Spleen (tissue), 7 donors: ENCODE measurements around the gene STX12.

ENCODE experiments used
- CTCF ChIP-seq, 11 experiments: fragments of 200-600 bp in 7 of 11; fragments of 450-650 bp in 4 of 11; sonication (generic) in 4 of 11; IDR thresholded peaks in 8 of 11; conservative IDR thresholded peaks in 3 of 11; 1 replicate in 7 of 11; 2 replicates in 4 of 11; pipeline versions ENCODE4 v1.4.0 to v1.8.0; 2016 to 2021; ENCODE audit warnings: antibody characterized with exemption in 11 of 11, inconsistent platforms in 4 of 11, mild to moderate bottlenecking in 1 of 11
- POLR2A ChIP-seq, 3 donors: fragments of 450-650 bp; IDR thresholded peaks; one replicate each; pipeline ENCODE4 v1.5.1; 2017; ENCODE audit warnings: antibody characterized with exemption in 3 of 3, mild to moderate bottlenecking in 1 of 3
- POLR2AphosphoS5 ChIP-seq, 3 donors: sonication (generic); formaldehyde crosslinking; IDR thresholded peaks; one replicate each; pipeline ENCODE4 v1.5.1; 2017; ENCODE audit warnings: antibody characterized with exemption in 3 of 3
- donor health status: DM: no; HTN: no; CAD: no; lungs with moderate emphysema.
- donor health status: DM: no; HTN: no; CAD: no.
- donor health status: DM: no; HTN: no; CAD: no.

GRCh38 chr1:27833470-27833869, 60.5 kb downstream of the STX12 start:
- TF ChIP-seq CTCF (IDR thresholded peaks at IDR 0.05 in 8 of 11, conservative IDR thresholded peaks at IDR 0.05 in 3 of 11) (no peak), POLR2A (IDR thresholded peaks at IDR 0.05) (no peak), POLR2AphosphoS5 (IDR thresholded peaks at IDR 0.05) (no peak)
